IPS-11a (cell line): ENCODE results near the gene KCNIP4.

ENCODE experiments used
- H3K4me3 ChIP-seq: one replicate; pipeline ENCODE4 v1.5.1; 2013; ENCODE audit warnings: low read depth, low read length, control low read depth

KCNIP4 gene

GRCh38 chr4:21605006-21605405, 343.6 kb downstream of the KCNIP4 start:
- no peak overlapping the region for H3K4me3 ChIP-seq

- H3K4me3 ChIP-seq = no peak overlapping the region
Observed at GRCh38 chr4:21596521-21596920, 352.1 kb downstream of the KCNIP4 start.

- H3K4me3 ChIP-seq = no peak overlapping the region
Observed at GRCh38 chr4:21593671-21594001, 354.9 kb downstream of the KCNIP4 start.

GRCh38 chr4:21592970-21593670, 355.5 kb downstream of the KCNIP4 start:
- H3K4me3 ChIP-seq = no peak overlapping the region

GRCh38 chr4:21577056-21577455, 371.5 kb downstream of the KCNIP4 start:
- no peak overlapping the region for H3K4me3 ChIP-seq

GRCh38 chr4:21571100-21571499, 377.5 kb downstream of the KCNIP4 start:
- H3K4me3 ChIP-seq = no peak overlapping the region

GRCh38 chr4:21569638-21570037, 378.9 kb downstream of the KCNIP4 start:
- no peak overlapping the region for H3K4me3 ChIP-seq

GRCh38 chr4:21555083-21555482, 393.5 kb downstream of the KCNIP4 start:
- H3K4me3 ChIP-seq = no peak overlapping the region

GRCh38 chr4:21554500-21554899, 394.1 kb downstream of the KCNIP4 start:
- no peak overlapping the region for H3K4me3 ChIP-seq

- H3K4me3 ChIP-seq = no peak overlapping the region
Observed at GRCh38 chr4:21554066-21554465, 394.5 kb downstream of the KCNIP4 start.

GRCh38 chr4:21552455-21552854, 396.1 kb downstream of the KCNIP4 start:
- H3K4me3 ChIP-seq = no peak overlapping the region

GRCh38 chr4:21544955-21545354, 403.6 kb downstream of the KCNIP4 start:
- H3K4me3 ChIP-seq = no peak overlapping the region

- no peak overlapping the region for H3K4me3 ChIP-seq
Observed at GRCh38 chr4:21544415-21544814, 404.2 kb downstream of the KCNIP4 start.

GRCh38 chr4:21543514-21543913, 405.1 kb downstream of the KCNIP4 start:
- H3K4me3 ChIP-seq = no peak overlapping the region

GRCh38 chr4:21535898-21536297, 412.7 kb downstream of the KCNIP4 start:
- no peak overlapping the region for H3K4me3 ChIP-seq

- no peak overlapping the region for H3K4me3 ChIP-seq
Observed at GRCh38 chr4:21531048-21531447, 417.5 kb downstream of the KCNIP4 start.

- no peak overlapping the region for H3K4me3 ChIP-seq
Observed at GRCh38 chr4:21529214-21529613, 419.4 kb downstream of the KCNIP4 start.

- H3K4me3 ChIP-seq = no peak overlapping the region
Observed at GRCh38 chr4:21522296-21522695, 426.3 kb downstream of the KCNIP4 start.

GRCh38 chr4:21517126-21517859, 431.3 kb downstream of the KCNIP4 start:
- H3K4me3 ChIP-seq = no peak overlapping the region

GRCh38 chr4:21514022-21514694, 434.4 kb downstream of the KCNIP4 start:
- H3K4me3 ChIP-seq = no peak overlapping the region

GRCh38 chr4:21512353-21512752, 436.2 kb downstream of the KCNIP4 start:
- H3K4me3 ChIP-seq = no peak overlapping the region

GRCh38 chr4:21507439-21507838, 441.1 kb downstream of the KCNIP4 start:
- no peak overlapping the region for H3K4me3 ChIP-seq
